ENCODE measurements around the gene LLCFC1. TPM values are rescaled to one million over a fixed set of nuclear protein-coding genes. Genes with fewer than 3 reads are reported as not detected.
"Not testable (repeated sequence)": the region's sequence is repeated elsewhere in the genome, so short reads cannot be mapped to it uniquely, and the experiment has no call there.

Gene LLCFC1
- total RNA-seq, 4 donors from 2014 or later = not detected

DNA sequence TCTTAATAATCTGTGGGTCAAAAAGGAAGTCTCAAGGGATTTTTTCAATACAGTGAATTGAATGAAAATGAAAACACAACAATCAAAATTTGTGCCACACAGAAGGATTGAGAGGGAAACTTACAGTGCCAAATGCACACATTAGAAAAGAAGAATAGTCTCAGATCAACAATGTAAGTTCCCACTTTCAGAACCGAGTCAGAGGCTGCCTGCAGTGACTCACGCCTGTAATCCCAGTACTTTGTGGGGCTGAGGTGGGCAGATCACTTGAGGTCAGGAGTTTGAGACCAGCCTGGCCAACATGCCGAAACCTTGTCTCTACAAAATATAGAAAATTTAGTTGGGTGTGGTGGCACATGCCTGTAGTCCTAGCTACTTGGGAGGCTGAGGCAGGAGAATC is 35.3 kb downstream of the LLCFC1 start:
- TF ChIP-seq EP300 (IDR thresholded peaks at IDR 0.05) = no peak
- no peak for TF ChIP-seq POLR2A (IDR thresholded peaks at IDR 0.05; ENCODE audit: low read depth)
- TF ChIP-seq, protein P1, sequence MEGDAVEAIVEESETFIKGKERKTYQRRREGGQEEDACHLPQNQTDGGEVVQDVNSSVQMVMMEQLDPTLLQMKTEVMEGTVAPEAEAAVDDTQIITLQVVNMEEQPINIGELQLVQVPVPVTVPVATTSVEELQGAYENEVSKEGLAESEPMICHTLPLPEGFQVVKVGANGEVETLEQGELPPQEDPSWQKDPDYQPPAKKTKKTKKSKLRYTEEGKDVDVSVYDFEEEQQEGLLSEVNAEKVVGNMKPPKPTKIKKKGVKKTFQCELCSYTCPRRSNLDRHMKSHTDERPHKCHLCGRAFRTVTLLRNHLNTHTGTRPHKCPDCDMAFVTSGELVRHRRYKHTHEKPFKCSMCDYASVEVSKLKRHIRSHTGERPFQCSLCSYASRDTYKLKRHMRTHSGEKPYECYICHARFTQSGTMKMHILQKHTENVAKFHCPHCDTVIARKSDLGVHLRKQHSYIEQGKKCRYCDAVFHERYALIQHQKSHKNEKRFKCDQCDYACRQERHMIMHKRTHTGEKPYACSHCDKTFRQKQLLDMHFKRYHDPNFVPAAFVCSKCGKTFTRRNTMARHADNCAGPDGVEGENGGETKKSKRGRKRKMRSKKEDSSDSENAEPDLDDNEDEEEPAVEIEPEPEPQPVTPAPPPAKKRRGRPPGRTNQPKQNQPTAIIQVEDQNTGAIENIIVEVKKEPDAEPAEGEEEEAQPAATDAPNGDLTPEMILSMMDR (IDR thresholded peaks at IDR 0.05) = no peak
- TF ChIP-seq POLR2AphosphoS5 (IDR thresholded peaks at IDR 0.05) = no peak
- Histone ChIP-seq H3K4me3 (no peak overlapping the region), H3K9me3 (peaks cover 0 to 11% (median 5%) of the 10 kb centered on the region in 4 donors), H3K27me3 (peaks cover 0 to 5% (median 0%) of the 10 kb centered on the region in 4 donors), H3K36me3 (no peaks in the 10 kb centered on the region), H3K27ac (replicated peaks in 1 of 4) (no peak overlapping the region), H3K4me1 (no peaks in the 10 kb centered on the region)
- intact Hi-C loops (cut with DNase I) = no loop called here
- 81% methylated on average over 3 of the region's 3 CpGs for WGBS
- DNase-seq (ENCODE audit: extremely low spot score) = no peak

DNA sequence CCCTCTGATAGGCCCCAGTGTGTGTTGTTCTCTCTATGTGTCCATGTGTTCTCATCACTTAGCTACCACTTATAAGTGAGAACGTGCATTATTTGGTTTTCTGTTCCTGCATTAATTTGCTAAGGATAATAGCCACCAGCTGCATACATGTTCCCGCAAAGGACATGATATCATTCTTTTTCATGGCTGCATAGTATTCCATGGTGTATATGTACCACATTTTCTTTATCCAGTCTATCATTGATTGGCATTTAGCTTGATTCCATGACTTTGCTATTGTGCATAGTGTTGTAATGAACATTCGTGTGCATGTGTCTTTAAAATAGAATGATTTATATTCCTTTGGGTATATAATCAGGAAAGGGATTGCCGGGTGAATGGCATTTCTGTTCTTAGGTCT is 39.1 kb downstream of the LLCFC1 start:
- H3K4me3 ChIP-seq; H3K27me3 ChIP-seq; DNase-seq (ENCODE audit: extremely low spot score); intact Hi-C loops (cut with DNase I); H3K27ac ChIP-seq (replicated peaks in 1 of 4); H3K4me1 ChIP-seq; H3K36me3 ChIP-seq: not testable (repeated sequence)
- 83% methylated on average over 4 of the region's 4 CpGs for WGBS
- H3K9me3 ChIP-seq = peaks cover 0 to 11% (median 5%) of the 10 kb centered on the region in 4 donors

DNA sequence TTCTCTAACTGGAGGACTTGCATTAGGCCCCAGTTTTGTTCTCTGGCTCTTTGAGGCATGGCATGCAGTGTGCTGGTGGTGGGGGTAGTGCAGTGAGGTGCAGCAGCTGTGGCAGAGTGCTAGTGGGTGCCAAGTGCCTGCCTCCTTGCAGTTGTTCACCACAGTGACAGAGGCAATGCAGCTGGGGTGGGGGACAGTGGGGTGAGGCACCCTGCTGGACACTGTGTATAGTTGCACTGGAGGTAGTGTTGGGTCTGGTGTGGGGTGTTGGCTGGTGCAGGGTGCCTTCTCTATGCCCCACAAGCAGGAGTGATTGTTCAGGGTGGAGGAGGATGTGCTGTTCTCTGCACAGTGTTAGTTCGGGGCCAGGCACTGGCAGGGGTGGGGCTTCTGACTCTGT is 44.5 kb downstream of the LLCFC1 start:
- no peaks in the 10 kb centered on the region for H3K36me3 ChIP-seq
- no peak overlapping the region for H3K27ac ChIP-seq (replicated peaks in 1 of 4)
- TF ChIP-seq EP300 (IDR thresholded peaks at IDR 0.05) (no peak), POLR2A (IDR thresholded peaks at IDR 0.05; ENCODE audit: low read depth) (no peak), POLR2AphosphoS5 (IDR thresholded peaks at IDR 0.05) (no peak)
- TF ChIP-seq, protein P1 (IDR thresholded peaks at IDR 0.05) = no peak
- intact Hi-C loops (cut with DNase I) = no loop called here
- 83% methylated on average over 1 of the region's 1 CpG for WGBS
- H3K9me3 ChIP-seq = peaks cover 0 to 6% (median 3%) of the 10 kb centered on the region in 4 donors
- H3K27me3 ChIP-seq = peaks cover 0 to 6% (median 0%) of the 10 kb centered on the region in 4 donors
- H3K4me1 ChIP-seq = no peaks in the 10 kb centered on the region
- no peak for DNase-seq (ENCODE audit: extremely low spot score)
- no peak overlapping the region for H3K4me3 ChIP-seq

DNA sequence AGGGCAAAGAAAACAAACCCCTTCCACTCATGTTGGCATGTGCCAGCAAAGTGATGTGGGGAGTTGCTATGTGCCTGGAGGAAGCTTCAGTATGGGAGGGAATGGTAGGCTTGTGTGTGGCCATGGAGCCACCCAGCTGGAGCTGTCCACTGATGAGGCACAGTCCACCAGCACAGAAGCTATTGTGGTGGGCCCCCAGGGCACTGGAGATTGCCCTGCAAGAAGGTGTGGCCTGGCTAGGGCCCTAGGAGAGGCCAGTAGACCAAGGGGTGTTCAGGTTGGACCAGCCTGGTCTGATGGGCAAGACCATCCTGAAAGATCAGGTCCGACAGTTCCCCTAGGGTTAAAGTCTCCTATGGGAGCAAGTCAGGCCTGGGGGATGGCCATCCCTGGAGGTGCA is 45.0 kb downstream of the LLCFC1 start:
- H3K9me3 ChIP-seq = peaks cover 0 to 3% (median 1%) of the 10 kb centered on the region in 4 donors
- intact Hi-C loops (cut with DNase I) = no loop called here
- TF ChIP-seq POLR2AphosphoS5 (IDR thresholded peaks at IDR 0.05) (no peak), POLR2A (IDR thresholded peaks at IDR 0.05; ENCODE audit: low read depth) (no peak), EP300 (IDR thresholded peaks at IDR 0.05) (no peak)
- TF ChIP-seq, protein P1 (IDR thresholded peaks at IDR 0.05) = no peak
- no peaks in the 10 kb centered on the region for H3K4me1 ChIP-seq
- no peak overlapping the region for H3K4me3 ChIP-seq
- peaks cover 0 to 6% (median 0%) of the 10 kb centered on the region in 4 donors for H3K27me3 ChIP-seq
- WGBS = no CpG with 5 or more reads among the region's 1 CpG
- H3K36me3 ChIP-seq = no peaks in the 10 kb centered on the region
- H3K27ac ChIP-seq (replicated peaks in 1 of 4) = no peak overlapping the region
- no peak for DNase-seq (ENCODE audit: extremely low spot score)

Other genes with a start within 250 kb of the LLCFC1 start
- gene PRSS1, start 190.0 kb upstream of the LLCFC1 start, total RNA-seq = not detected
- gene PRSS2, start 168.5 kb upstream of the LLCFC1 start, total RNA-seq = under 1 TPM in 1 of 4 donors, not detected in 3; 0.39 TPM
- gene EPHB6, start 84.4 kb upstream of the LLCFC1 start, total RNA-seq = 10 to 100 TPM in 1 of 4 donors, 1 to 10 TPM in 3; 3.3 to 10.5 (median 5.5) TPM
- not detected for gene TRPV6, start 53.7 kb upstream of the LLCFC1 start, total RNA-seq
- under 1 TPM in 1 of 4 donors, not detected in 3; 0.17 TPM for gene TRPV5, start 5.7 kb upstream of the LLCFC1 start, total RNA-seq
- under 1 TPM in 2 of 4 donors, not detected in 2; 0.23 to 0.83 TPM for gene KEL, start 22.9 kb downstream of the LLCFC1 start, total RNA-seq
- gene OR9A2, start 87.6 kb downstream of the LLCFC1 start, total RNA-seq = not detected
- gene OR6V1, start 112.9 kb downstream of the LLCFC1 start, total RNA-seq = not detected
- gene PIP, start 192.6 kb downstream of the LLCFC1 start, total RNA-seq = not detected
- gene TAS2R39, start 243.9 kb downstream of the LLCFC1 start, total RNA-seq = not detected

Data from esophagus muscularis mucosa (tissue), 4 donors.